ENCODE results near the gene C17orf114.

The C17orf114 gene

DNA sequence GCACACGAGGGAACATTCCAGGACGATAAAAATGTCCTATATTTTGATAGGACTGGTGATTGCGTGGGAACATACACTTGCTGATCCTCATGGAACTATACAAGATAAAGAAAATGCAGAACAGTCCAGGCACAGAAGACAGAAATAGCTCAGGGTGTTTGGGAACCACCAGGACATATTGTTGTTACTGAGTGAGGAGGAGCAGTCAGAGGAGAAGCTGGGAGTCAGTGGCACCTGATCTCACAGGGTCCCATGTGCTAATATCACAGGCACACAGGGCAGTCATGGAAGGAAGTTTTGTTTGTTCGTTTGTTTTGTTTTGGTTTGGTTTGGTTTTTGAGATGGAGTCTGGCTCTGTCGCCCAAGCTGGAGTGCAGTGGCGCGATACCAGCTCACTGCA lies 10.6 kb upstream of the C17orf114 start:
- Histone ChIP-seq H3K36me3 (peaks cover 0 to 23% of the 10 kb centered on the region in 2 donors), H3K4me1 (peaks cover 11% of the 10 kb centered on the region), H3K4me3 (no peak overlapping the region), H3K27me3 (no peaks in the 10 kb centered on the region), H3K9me3 (no peaks in the 10 kb centered on the region), H3K27ac (no peak overlapping the region)
- DNase-seq (ENCODE audit: extremely low spot score in 2 of 2) = no peak
- TF ChIP-seq POLR2A (IDR thresholded peaks at IDR 0.05) (no peak), POLR2AphosphoS5 (IDR thresholded peaks at IDR 0.05; ENCODE audit: insufficient read depth in 1 of 2, low read depth in 1 of 2) (no peak)
- TF ChIP-seq, protein P1, sequence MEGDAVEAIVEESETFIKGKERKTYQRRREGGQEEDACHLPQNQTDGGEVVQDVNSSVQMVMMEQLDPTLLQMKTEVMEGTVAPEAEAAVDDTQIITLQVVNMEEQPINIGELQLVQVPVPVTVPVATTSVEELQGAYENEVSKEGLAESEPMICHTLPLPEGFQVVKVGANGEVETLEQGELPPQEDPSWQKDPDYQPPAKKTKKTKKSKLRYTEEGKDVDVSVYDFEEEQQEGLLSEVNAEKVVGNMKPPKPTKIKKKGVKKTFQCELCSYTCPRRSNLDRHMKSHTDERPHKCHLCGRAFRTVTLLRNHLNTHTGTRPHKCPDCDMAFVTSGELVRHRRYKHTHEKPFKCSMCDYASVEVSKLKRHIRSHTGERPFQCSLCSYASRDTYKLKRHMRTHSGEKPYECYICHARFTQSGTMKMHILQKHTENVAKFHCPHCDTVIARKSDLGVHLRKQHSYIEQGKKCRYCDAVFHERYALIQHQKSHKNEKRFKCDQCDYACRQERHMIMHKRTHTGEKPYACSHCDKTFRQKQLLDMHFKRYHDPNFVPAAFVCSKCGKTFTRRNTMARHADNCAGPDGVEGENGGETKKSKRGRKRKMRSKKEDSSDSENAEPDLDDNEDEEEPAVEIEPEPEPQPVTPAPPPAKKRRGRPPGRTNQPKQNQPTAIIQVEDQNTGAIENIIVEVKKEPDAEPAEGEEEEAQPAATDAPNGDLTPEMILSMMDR (IDR thresholded peaks at IDR 0.05) = no peak
- intact Hi-C loops (cut with DNase I) = no loop called here

DNA sequence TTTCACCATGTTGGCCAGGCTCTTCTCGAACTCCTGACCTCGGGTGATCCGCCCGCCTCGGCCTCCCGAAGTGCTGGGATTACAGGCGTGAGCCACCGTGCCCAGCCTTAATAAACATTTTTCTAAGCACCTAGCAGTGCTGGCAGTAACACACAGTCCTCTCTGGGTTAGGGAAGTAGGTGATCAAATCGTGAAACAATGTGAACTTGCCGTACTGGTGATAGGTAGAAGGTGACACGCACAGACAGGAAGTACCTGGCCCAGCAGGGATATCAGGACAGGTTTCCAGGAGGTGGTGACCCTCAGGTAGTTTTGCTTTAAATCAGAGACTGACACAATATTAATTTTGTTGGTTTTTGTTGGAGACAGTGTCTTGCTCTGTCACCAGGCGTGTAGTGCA lies 9.3 kb upstream of the C17orf114 start:
- Histone ChIP-seq H3K9me3 (no peaks in the 10 kb centered on the region), H3K27ac (no peak overlapping the region), H3K36me3 (peaks cover 0 to 11% of the 10 kb centered on the region in 2 donors), H3K4me3 (no peak overlapping the region), H3K4me1 (peaks cover 17% of the 10 kb centered on the region), H3K27me3 (no peaks in the 10 kb centered on the region)
- TF ChIP-seq POLR2A (IDR thresholded peaks at IDR 0.05) (no peak), POLR2AphosphoS5 (IDR thresholded peaks at IDR 0.05; ENCODE audit: insufficient read depth in 1 of 2, low read depth in 1 of 2) (no peak)
- TF ChIP-seq, protein P1 (IDR thresholded peaks at IDR 0.05) = no peak
- intact Hi-C loops (cut with DNase I) = no loop called here
- DNase-seq (ENCODE audit: extremely low spot score in 2 of 2) = no peak

DNA sequence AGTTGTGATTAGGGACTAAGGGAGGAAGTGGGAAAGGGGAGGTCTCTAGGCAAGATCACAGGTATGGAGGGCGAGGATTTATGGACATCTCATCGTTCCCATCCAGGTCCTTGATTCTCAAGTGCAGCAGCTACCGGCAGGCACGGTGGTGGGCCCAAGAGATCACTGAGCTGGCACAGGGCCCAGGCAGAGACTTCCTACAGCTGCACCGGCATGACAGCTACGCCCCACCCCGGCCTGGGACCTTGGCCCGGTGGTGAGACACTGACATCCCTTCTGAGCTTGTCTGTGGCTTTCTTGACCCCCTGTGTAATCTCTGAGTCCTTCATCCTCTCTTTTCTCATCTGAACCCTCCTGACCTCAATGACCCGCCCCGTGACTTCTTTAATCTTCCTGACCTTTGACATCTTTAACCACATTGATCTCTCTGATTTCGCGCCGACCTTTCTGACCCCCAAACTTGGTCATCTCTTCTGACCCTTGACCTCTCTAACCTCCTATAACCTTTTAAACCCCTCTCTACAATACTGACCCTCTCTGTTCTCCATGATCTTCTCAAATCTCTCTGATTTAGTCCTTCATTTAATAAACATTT lies 8.7 kb upstream of the C17orf114 start:
- Histone ChIP-seq H3K36me3 (peaks cover 0 to 9% of the 10 kb centered on the region in 2 donors), H3K27me3 (no peaks in the 10 kb centered on the region), H3K4me1 (peaks cover 24% of the 10 kb centered on the region), H3K27ac (no peak overlapping the region), H3K4me3 (no peak overlapping the region), H3K9me3 (no peaks in the 10 kb centered on the region)
- intact Hi-C loops (cut with DNase I) = no loop called here
- TF ChIP-seq, protein P1 (IDR thresholded peaks at IDR 0.05) = no peak
- TF ChIP-seq POLR2AphosphoS5 (IDR thresholded peaks at IDR 0.05; ENCODE audit: insufficient read depth in 1 of 2, low read depth in 1 of 2) (no peak), POLR2A (IDR thresholded peaks at IDR 0.05) (no peak)
- no peak for DNase-seq (ENCODE audit: extremely low spot score in 2 of 2)

DNA sequence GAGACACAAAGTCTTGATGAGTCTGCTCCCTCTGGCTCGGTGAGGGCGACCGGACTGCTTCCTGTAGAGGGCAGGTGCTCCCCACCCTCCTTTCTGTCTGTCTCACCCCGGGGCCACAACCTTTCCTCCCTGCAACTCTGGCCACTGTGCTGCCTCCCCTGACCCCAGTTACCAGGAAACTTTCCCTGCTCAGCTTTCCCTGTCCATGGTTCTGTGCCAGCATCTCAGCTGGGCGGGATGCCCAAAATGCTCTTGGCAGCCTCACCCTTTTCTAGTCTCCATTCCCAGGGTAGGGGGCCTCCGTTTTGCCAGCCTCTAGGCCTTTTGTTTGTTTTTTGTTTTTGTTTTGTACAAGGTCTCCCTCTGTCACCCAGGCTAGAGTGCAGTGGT lies 6.2 kb upstream of the C17orf114 start:
- TF ChIP-seq, protein P1 (IDR thresholded peaks at IDR 0.05) = no peak
- TF ChIP-seq POLR2AphosphoS5 (IDR thresholded peaks at IDR 0.05; ENCODE audit: insufficient read depth in 1 of 2, low read depth in 1 of 2) = no peak
- no peak for TF ChIP-seq POLR2A (IDR thresholded peaks at IDR 0.05)
- no peaks in the 10 kb centered on the region for H3K9me3 ChIP-seq
- peaks cover 24% of the 10 kb centered on the region for H3K4me1 ChIP-seq
- H3K27me3 ChIP-seq = no peaks in the 10 kb centered on the region
- H3K27ac ChIP-seq = peak overlapping the region; percentile 85
- H3K36me3 ChIP-seq = no peaks in the 10 kb centered on the region
- intact Hi-C loops (cut with DNase I) = no loop called here
- H3K4me3 ChIP-seq = peak overlapping the region; percentile 95 to 96
- no peak for DNase-seq (ENCODE audit: extremely low spot score in 2 of 2)

DNA sequence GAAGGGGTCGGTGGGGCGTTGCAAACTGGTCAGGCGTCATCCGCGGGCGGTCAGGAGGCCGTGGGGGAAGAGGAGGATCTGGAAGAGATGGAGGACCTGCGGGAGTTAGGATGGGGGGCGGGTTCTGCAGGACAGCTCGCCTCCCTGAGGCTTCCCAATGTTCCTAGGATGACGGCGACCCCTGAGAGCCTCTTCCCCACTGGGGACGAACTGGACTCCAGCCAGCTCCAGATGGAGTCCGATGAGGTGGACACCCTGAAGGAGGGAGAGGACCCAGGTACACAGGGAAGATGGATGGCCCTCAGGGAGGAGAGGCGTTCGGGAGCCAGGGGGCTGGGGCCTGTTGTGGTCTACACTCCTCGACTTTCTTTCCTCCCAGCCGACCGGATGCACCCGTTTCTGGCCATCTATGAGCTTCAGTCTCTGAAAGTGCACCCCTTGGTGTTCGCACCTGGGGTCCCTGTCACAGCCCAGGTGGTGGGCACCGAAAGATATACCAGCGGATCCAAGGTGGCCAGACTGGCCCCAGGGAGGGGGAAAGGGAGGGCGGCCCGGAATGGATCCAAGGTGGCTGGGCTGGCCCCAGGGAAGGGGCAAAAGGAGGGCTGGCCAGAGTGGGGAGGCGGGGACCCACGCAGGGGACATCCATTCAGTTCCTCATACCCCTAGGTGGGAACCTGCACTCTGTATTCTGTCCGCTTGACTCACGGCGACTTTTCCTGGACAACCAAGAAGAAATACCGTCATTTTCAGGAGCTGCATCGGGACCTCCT lies 5.7 kb upstream of the C17orf114 start:
- Histone ChIP-seq H3K27me3 (no peaks in the 10 kb centered on the region), H3K4me3 (peak overlapping the region; percentile 95 to 96), H3K36me3 (no peaks in the 10 kb centered on the region), H3K4me1 (peaks cover 24% of the 10 kb centered on the region), H3K9me3 (no peaks in the 10 kb centered on the region), H3K27ac (peak overlapping the region; percentile 85)
- no peak for DNase-seq (ENCODE audit: extremely low spot score in 2 of 2)
- TF ChIP-seq POLR2A (IDR thresholded peaks at IDR 0.05) (no peak), POLR2AphosphoS5 (IDR thresholded peaks at IDR 0.05; ENCODE audit: insufficient read depth in 1 of 2, low read depth in 1 of 2) (no peak)
- TF ChIP-seq, protein P1 (IDR thresholded peaks at IDR 0.05) = no peak
- intact Hi-C loops (cut with DNase I) = no loop called here
